A204.1 (cell line): Measurements from ENCODE around the gene THTPA.

Experiments used
- FAIRE-seq: peaks from 2 replicates; lab custom pipeline; 2012; peaks lifted over from hg19 to GRCh38; lab: Jason Lieb, UNC

The THTPA gene

GRCh38 chr14:23567186-23568020 is 11.3 kb downstream of the THTPA start, which contains the start of gene AP1G2:
Gene AP1G2 (minus strand): TSS chr14:23567791. CDS start chr14:23567314, 477 bp downstream.
- no peak for FAIRE-seq

GRCh38 chr14:23568021-23568599 is 12.0 kb downstream of the THTPA start:
- FAIRE-seq, result no peak

GRCh38 chr14:23568600-23569331 is 12.7 kb downstream of the THTPA start:
- FAIRE-seq, result no peak

DNA sequence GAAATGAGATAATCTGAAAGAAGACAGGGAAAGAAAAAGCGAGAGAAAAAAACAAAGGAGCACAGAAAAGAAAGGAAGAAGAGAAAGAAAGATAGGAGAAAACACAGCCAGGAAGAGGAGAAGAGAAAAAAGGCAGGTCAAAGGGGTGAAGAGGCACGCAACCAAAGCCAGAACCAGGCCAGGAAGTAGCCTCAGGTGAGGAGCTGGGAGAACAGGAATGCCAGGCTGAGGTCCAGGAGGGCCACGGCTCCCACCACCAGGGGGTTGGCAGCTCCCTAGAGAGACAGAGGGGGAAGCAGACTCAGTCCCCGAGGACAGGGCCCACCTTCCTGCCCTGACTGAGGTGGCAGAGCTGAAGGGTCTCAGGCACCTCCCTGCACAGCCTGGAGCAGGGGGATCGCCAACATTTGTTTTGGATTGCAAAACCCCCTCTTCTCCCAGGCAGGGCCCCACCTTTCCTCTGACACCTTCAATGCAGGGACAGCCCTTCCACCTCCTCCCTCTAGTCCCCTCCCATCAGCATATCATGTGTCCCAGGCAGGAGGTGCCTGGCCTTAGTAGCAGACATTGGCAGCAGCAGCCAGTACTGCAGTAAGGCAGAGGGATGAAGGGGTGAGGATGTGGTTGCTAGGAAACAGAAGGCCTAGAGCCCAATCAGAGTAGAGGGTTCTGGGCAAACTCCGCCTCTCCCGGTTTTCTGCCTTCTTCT is 13.5 kb downstream of the THTPA start:
- FAIRE-seq, result no peak

DNA sequence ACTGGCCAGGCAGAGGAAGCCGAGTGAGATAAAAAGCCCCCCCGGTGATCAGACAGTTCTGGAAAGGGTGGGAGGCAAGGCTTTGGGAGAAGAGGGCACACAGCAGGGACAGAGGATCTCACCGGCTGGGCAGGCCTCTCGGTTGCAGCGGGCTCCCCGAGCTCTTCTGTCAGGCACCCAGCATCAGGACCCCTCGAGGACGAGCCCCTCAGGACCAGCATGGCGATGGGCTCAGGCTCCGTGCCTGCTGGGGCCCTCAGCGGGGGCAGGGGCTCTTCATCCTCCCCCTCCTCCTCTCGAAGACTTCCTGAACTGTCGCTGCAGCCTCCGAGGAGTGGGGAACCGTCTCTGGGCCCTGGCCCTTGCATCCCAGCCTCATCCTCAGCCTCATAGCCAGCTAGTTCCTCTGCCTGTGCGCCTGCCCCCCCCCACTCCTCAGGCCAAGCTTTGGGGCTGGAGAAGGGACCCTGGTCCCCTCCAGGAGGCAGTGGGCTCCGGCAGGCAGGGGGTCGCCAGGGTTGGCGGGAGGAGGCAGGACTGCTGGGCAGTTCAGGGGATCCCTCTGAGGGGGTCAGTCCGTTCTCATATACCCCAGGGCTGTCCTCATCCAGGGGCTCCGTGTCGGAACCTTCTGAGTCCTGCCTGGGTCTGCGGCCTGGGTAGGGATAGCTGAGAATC is 14.9 kb downstream of the THTPA start:
- no peak for FAIRE-seq

GRCh38 chr14:23571701-23572523 is 15.8 kb downstream of the THTPA start:
- no peak for FAIRE-seq

GRCh38 chr14:23572524-23572828 is 16.4 kb downstream of the THTPA start:
- no peak for FAIRE-seq

- no peak for FAIRE-seq
These were observed 16.8 kb downstream of the THTPA start for GRCh38 chr14:23572836-23573235.

DNA sequence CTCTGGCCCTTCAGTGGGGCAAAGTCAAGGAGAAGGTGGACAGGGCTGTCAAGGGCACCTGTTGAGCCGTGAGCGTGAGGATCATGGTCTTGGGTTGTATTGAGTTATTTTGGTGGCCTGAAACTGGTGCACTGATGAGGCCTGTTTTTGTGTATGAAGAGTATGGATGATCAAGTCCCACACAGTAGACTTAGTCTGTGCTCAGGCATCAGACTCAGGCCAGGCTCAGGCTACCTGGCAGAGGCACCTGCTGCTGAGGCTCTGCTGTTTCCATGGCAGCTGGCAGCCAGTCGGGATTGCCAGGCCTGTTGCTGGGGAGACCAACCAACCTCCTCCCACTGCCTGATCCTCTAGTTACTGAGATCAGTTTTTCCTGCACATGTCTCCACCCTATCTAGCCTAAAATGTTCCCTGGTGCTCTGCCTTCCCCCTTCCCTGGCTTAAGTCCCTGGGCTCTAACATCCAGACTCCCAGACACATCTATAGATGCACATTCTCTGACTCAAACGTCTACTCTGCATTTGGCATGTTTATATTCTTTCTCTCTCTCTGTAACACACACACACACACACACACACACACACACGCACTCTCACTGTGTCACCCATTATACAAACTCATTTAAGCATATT is 17.4 kb downstream of the THTPA start:
- FAIRE-seq, result no peak

DNA sequence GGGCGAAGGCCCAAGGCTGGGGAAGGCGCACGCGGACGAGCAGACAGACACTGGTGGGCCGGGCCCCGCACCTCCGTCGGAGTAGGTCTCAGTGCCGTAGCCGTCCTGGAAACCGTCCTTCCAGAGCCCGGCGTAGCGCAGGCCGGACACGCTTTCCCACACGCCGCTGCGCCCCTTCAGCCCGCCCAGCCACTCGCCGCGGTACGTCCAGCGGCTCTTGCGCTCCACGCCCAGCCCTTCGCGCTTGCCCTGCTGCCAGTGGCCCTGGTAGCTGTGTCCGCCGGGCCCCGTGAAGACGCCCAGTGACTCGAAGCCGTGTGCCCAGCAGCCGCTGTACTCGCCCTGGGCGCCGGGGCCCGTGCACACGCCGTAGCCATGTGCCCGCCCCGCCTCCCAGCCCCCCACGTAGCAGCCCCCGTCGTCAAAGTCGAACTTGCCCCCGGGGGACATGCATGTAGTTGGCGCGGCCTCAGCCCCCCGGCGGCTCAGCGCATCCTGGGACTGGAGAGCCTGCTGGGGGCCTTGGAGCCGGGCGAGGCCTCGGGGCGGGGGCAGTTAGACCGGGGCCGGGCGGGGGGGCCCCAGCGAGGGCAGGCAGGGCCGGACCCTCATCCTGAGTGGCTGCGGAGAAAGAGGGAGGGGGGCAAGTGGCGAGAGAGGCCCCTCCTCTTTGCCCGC is 21.1 kb downstream of the THTPA start:
- no peak for FAIRE-seq

GRCh38 chr14:23577710-23578392 is 21.8 kb downstream of the THTPA start:
- FAIRE-seq, result no peak

- FAIRE-seq, result no peak
These were observed 22.7 kb downstream of the THTPA start, which contains the start of gene JPH4 for GRCh38 chr14:23578560-23579310. Gene JPH4 (minus strand): TSS chr14:23578790. CDS start chr14:23577453, 1,337 bp downstream.

- no peak for FAIRE-seq
These were observed 23.2 kb downstream of the THTPA start for GRCh38 chr14:23579311-23579630.

DNA sequence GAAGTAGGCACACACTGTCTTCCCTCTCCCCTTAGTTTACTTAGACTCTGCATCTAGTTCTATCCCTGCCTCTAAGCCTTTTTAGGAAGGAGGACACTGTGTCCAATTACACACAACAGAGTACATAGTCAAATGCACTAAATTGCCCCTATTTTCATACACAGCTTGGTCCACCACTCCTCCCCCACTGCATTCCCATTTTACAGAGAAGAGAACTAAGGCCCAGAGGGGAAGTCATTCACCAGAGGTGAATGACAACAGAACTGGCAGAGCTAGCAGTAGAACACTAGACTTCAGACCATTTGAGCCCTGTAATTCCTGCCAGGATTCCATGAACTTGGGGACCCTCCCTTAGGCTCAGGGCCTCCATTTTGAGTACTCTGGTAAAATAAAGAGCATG is 23.7 kb downstream of the THTPA start:
- no peak for FAIRE-seq

DNA sequence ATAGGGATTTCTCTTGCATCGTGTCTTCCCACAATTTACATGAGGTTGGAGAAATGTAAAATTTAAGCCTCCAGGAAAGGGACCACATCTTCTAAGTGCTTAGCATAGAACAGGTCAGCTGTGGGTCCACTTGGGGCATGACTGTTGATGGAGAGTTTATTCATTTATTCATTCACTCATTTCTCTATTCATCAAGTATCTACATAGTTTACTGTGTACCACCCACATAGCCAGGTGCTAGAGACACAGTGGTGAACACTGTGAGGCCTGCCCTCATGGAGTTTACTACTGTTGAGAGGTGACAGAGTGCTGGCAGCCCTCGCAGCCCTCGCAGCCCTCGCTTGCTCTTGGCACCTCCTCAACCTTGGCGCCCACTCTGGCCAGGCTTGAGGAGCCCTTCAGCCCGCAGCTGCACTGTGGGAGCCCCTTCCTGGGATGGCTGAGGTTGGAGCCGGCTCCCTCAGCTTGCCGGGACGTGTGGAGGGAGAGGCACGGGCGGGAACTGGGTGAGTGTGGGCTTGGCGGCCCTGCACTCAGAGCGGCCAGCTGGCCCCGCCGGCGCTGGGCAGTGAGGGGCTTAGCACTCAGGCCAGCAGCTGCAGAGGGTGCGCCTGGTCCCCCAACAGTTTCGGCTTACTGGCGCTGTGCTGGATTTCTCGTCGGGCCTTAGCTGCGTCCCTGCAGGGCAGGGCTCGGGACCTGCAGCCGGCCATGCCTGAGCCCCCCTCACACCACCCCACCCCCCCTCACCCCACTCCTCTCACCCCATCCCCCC is 24.3 kb downstream of the THTPA start:
- no peak for FAIRE-seq

DNA sequence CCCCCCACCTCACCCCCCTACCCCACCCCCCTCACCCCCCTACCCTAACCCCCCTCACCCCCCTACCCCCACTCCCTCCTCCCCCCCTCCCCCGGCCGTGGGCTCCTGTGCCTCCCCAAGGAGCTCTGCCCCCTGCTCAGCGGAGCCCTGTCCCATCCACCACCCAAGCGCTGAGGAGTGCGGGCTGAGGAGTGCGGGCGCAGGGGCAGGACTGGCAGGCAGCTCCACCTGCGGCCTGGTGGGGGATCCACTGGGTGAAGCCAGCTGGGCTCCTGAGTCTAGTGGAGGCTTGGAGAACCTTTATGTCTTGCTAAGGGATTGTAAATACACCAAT is 24.8 kb downstream of the THTPA start:
- FAIRE-seq, result no peak

DNA sequence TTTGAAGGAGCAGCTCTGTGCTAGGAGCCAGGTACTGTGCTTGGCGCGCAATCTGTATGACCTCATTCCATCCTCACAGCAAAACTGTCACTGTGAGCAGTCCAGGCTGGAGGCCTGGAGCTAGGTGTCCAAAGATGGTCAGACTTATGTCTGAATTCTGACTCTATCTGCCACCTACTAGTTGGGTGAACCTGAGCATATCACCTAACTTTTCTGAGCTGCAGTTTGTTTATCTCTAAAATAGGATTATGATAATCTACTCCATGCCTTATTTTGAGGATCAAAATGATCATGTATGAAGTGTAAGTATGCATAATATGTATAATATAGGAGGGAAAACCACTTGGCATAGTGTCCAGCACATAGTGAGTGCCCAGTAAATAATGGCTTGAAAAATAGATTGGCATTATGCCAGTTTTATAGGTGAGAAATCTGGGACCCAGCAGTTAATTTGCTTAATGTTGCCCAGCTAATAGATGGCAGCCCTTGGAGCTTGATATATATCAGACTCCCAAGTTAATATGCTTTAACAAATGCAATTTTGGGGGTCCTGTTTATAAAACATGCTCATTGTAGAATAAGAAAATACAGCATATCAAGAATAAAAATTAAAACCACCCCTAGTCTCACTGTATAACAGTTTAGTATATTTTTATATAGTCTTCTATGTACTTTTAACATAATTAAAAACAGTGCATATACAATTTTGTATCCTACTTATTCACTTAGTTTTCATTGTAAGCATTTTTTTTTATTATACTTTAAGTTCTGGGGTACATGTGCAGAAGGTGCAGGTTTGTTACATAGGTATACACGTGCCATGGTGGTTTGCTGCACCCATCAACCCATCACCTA is 27.1 kb downstream of the THTPA start:
- FAIRE-seq, result no peak
